ENCODE data around the gene ZP2. TPM values are rescaled to one million over a fixed set of nuclear protein-coding genes. Genes with fewer than 3 reads are reported as not detected.

ZP2 gene
- total and polyA plus RNA-seq, 10 donors = not detected

DNA sequence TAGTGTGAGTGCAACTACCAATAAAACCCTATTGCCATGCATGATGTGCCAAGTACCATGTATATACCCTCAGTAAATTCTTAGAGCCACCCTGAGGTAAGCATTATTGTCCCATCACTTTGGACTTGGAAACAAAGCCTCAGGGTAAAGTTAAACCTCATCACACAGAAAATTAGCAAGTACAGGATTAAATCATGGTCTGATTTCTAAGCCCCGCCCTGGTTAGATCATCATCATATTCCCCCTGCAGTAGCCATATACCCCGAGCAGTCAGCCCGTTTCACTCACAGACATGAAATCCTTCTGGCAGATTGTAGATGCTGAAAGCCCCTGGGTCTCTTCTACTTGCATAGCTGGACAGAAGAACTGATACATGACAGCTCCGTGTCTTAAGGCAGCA, 4.8 kb downstream of the ZP2 start:
- H3K27ac ChIP-seq = no peak overlapping the region
- H3K36me3 ChIP-seq = no peaks in the 10 kb centered on the region
- no peaks in the 10 kb centered on the region for H3K4me1 ChIP-seq
- no peak overlapping the region for H3K4me3 ChIP-seq
- TF ChIP-seq, protein P1, sequence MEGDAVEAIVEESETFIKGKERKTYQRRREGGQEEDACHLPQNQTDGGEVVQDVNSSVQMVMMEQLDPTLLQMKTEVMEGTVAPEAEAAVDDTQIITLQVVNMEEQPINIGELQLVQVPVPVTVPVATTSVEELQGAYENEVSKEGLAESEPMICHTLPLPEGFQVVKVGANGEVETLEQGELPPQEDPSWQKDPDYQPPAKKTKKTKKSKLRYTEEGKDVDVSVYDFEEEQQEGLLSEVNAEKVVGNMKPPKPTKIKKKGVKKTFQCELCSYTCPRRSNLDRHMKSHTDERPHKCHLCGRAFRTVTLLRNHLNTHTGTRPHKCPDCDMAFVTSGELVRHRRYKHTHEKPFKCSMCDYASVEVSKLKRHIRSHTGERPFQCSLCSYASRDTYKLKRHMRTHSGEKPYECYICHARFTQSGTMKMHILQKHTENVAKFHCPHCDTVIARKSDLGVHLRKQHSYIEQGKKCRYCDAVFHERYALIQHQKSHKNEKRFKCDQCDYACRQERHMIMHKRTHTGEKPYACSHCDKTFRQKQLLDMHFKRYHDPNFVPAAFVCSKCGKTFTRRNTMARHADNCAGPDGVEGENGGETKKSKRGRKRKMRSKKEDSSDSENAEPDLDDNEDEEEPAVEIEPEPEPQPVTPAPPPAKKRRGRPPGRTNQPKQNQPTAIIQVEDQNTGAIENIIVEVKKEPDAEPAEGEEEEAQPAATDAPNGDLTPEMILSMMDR (IDR thresholded peaks at IDR 0.05 in 8 of 11, conservative IDR thresholded peaks at IDR 0.05 in 3 of 11) = no peak
- no peak for TF ChIP-seq POLR2A (IDR thresholded peaks at IDR 0.05)
- intact Hi-C loops (cut with DNase I; ENCODE audit: low total_unique reads) = no loop called here
- no peak for DNase-seq
- H3K27me3 ChIP-seq (replicated peaks in 1 of 7) = peaks cover 0 to 17% (median 0%) of the 10 kb centered on the region in 7 donors
- WGBS, 5 donors = 89 to 97% (median 91%) methylated on average over 4 of the region's 4 CpGs
- no peaks in the 10 kb centered on the region for H3K9me3 ChIP-seq

DNA sequence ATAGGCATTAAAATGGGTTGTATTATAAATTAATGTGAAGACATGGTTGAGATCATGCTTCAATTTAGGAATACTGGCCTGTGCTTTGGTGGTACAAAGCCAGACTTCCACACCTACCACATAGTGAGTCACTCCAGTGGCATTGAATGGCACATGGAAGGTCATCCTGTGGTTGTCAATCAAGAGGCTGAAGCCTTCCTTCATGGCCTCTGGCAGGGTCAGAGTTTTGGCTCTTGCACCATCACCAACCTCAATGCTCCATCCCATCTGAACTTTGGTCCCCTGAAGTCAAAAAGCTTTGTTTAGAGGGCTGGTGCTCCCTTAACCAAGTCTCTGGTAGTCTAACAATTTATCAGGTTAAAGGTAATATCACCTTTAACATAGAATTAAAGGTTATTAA, 6.1 kb downstream of the ZP2 start:
- Histone ChIP-seq H3K36me3 (no peaks in the 10 kb centered on the region), H3K9me3 (no peaks in the 10 kb centered on the region), H3K27ac (no peak overlapping the region), H3K4me3 (no peak overlapping the region), H3K4me1 (no peaks in the 10 kb centered on the region), H3K27me3 (replicated peaks in 1 of 7) (peaks cover 0 to 10% (median 0%) of the 10 kb centered on the region in 7 donors)
- TF ChIP-seq POLR2AphosphoS5 (IDR thresholded peaks at IDR 0.05) = no peak
- no peak for TF ChIP-seq POLR2A (IDR thresholded peaks at IDR 0.05)
- TF ChIP-seq, protein P1 (IDR thresholded peaks at IDR 0.05 in 8 of 11, conservative IDR thresholded peaks at IDR 0.05 in 3 of 11) = no peak
- intact Hi-C loops (cut with DNase I; ENCODE audit: low total_unique reads) = no loop called here
- no peak for DNase-seq

DNA sequence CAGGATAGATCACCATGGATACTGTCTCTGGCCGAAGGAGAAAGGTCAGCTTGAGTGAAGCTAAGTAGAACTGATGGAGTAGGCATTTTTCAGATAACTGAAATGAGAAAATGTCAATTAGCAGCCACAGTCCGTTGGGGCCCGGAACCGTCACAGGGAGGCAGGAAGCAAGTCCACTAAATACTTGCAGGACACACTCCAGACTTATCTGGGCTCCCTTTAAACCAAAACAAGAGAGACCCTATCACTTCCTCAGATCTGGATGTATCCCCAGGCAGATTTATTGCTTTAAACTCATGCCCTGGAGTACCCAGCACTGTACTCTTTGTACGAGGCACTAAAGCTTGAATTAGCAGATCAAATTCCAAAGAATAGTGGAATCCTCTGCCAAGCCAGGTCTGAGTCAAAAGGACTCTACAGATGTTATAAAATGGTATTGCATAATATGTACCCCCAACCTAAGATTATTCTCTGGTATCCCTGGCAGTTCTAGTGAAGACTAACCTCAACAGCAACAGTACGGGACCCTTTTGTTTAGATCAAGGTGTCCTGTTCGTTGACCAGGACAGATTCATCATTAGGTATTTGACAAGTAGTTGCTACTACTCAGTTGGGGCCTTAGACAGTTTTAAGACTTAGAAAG, 8.1 kb downstream of the ZP2 start:
- Histone ChIP-seq H3K9me3 (no peaks in the 10 kb centered on the region), H3K27ac (no peak overlapping the region), H3K27me3 (replicated peaks in 1 of 7) (peaks cover 0 to 19% (median 5%) of the 10 kb centered on the region in 7 donors), H3K4me1 (no peaks in the 10 kb centered on the region), H3K4me3 (no peak overlapping the region), H3K36me3 (no peaks in the 10 kb centered on the region)
- 43 to 55% (median 46%) methylated on average over 7 of the region's 7 CpGs for WGBS, 5 donors
- TF ChIP-seq POLR2AphosphoS5 (IDR thresholded peaks at IDR 0.05) (no peak), POLR2A (IDR thresholded peaks at IDR 0.05) (no peak)
- TF ChIP-seq, protein P1 (IDR thresholded peaks at IDR 0.05 in 8 of 11, conservative IDR thresholded peaks at IDR 0.05 in 3 of 11) = no peak
- intact Hi-C loops (cut with DNase I; ENCODE audit: low total_unique reads) = no loop called here
- DNase-seq = no peak

DNA sequence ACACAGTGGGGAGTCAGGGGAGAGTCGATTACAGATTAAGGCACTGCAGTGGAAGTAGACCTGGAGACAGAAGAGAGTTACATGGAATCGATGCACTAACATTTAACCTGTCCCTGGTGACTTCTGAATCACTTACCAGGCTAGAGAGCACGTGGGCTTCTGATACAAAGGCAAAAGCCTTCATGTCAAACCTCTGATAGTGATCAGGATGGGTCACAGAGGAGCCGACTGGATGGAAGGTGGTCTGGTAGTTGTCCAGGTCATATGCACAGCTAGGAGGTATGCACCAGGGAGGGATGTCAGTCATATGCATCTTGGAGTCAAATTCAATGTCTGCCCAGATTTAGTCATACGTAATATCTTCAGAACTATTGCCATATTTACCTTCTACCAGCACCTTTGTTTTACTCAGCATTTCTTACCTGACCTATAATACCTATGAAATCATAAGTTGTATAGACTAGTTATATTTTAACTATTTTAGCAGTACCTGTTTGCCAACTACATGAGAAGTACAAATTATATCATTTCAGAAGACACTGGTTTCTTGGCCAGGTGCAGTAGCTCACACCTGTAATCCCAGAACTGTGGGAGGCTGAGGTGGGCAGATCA, 11.7 kb downstream of the ZP2 start:
- TF ChIP-seq, protein P1 (IDR thresholded peaks at IDR 0.05 in 8 of 11, conservative IDR thresholded peaks at IDR 0.05 in 3 of 11) = no peak
- no peak for TF ChIP-seq POLR2AphosphoS5 (IDR thresholded peaks at IDR 0.05)
- no peak for TF ChIP-seq POLR2A (IDR thresholded peaks at IDR 0.05)
- 66 to 77% (median 73%) methylated on average over 5 of the region's 5 CpGs for WGBS, 5 donors
- no peak overlapping the region for H3K4me3 ChIP-seq
- H3K27ac ChIP-seq = no peak overlapping the region
- no peaks in the 10 kb centered on the region for H3K36me3 ChIP-seq
- H3K27me3 ChIP-seq (replicated peaks in 1 of 7) = peaks cover 0 to 30% (median 5%) of the 10 kb centered on the region in 7 donors
- H3K9me3 ChIP-seq = no peaks in the 10 kb centered on the region
- intact Hi-C loops (cut with DNase I; ENCODE audit: low total_unique reads) = no loop called here
- no peaks in the 10 kb centered on the region for H3K4me1 ChIP-seq
- DNase-seq = no peak
